NCI-H2196 treated with DMSO at 0.1 percent for 48 hours (cell line): ENCODE measurements around the gene TOLLIP.
"Not testable (repeated sequence)": the region's sequence is repeated elsewhere in the genome, so short reads cannot be mapped to it uniquely, and the experiment has no call there.

ENCODE experiments used
- DNase-seq: peaks from one replicate; lab custom pipeline; 2025; ENCODE audit not compliant: unreplicated experiment; lab: John Stamatoyannopoulos, UW

TOLLIP gene

DNA sequence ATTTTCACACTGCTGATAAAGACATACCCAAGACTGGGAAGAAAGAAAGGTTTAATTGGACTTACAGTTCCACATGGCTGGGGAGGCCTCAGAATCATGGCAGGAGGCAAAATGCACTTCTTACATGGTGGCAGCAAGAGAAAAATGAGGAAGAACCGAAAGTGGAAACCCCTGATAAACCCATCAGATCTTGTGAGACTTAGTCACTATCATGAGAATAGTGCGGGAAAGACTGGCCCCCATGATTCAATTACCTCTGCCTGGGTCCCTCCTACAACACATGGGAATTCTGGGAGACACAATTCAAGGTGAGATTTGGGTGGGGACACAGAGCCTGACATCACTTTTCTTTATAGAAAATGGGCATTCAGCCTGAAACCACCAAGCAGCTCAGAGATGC lies 42.5 kb downstream of the TOLLIP start:
- not testable (repeated sequence) for DNase-seq

DNA sequence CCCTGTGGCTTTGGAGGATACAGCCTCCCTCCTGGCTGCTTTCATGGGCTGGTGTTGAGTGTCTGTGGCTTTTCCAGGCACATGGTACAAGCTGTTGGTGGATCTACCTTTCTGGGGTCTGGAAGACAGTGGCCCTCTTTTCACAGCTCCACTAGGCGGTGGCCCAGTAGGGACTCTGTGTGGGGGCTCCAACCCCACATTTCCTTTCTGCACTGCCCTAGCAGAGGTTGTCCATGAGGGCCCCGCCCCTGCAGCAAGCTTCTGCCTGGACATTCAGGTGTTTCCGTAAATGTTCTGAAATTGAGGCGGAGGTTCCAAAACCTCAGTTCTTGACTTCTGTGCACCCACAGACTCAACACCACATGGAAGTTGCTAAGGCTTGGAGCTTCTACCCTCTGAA lies 44.0 kb downstream of the TOLLIP start:
- not testable (repeated sequence) for DNase-seq

- DNase-seq = not testable (repeated sequence)
These were observed 45.0 kb downstream of the TOLLIP start for GRCh38 chr11:1264444-1264843.

GRCh38 chr11:1263010-1263409 lies 46.4 kb downstream of the TOLLIP start:
- no peak for DNase-seq

DNA sequence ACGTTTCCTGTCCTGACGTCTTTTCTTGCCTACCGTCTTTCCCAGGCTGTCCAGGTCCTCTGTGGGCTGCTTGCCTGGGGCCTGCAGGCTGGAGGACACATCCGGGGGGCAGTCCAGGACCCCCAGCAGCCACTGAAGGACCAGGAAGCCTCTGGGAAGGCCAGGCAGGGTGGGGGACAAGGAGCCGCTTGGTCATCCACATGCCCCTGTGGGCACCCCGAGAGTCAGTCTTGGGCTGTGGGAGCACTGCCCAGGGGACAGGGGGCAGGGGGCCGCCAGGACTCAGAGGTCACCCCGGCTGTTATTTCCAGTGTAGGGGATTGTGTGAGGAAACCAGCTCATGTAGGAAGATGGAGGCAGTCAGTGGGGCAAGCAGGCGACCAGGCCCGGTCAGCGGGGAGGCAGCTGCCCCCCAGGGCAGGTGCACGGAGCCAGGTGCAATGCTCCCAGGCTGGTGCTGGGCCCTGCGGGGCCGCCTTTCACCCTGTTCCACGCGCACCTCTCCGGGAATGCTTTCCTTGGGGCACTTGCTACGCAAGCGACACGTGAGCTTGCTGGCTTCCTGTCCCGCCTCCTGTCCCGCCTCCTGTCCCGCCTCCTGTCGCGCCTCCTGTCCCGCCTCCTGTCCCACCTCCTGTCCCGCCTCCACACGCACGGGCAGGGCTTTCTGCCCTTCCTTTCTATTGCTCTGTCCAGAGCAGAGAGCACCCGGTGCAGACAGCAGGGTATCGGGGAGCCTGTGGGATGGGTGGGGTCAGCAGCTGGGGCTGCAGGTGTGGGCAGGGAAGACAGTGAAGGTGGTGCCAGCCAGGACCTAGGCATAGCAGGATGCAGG lies 47.0 kb downstream of the TOLLIP start:
- peak; percentile 81 for DNase-seq

DNA sequence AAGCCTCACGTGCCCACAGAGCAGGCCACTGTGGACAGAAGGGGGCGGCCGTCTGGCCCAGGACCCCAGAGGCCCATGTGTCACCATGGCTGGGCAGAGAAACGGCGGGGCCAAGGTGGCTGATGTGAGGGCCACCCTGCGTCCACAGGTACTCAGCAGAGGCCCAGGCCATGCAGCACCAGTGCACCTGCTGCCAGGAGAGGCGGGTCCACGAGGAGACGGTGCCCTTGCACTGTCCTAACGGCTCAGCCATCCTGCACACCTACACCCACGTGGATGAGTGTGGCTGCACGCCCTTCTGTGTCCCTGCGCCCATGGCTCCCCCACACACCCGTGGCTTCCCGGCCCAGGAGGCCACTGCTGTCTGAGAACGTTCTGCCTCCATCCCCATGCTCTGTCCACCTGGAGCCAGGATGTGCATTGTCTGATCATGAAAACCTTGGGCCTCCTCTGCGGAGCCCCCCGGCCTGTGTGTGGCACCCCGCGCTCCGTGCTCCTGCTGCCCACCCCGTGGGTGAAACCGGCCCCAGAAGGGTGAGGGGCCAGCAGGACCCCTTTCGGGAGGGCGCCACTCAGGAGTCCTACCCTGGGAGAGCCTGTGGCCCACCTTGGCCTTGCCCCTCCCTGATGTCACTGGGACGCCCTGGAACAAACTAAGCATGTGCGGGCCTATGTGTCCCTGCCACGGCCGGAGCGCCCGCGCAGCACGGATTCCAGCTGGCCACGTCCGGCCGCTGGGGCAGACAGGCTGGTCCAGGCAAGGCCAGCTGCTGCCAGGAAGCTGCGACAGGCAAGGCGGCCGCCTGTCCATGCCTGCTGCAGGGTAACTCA lies 48.0 kb downstream of the TOLLIP start:
- no peak for DNase-seq

- DNase-seq = no peak
These were observed 48.8 kb downstream of the TOLLIP start for GRCh38 chr11:1260620-1261019.

DNA sequence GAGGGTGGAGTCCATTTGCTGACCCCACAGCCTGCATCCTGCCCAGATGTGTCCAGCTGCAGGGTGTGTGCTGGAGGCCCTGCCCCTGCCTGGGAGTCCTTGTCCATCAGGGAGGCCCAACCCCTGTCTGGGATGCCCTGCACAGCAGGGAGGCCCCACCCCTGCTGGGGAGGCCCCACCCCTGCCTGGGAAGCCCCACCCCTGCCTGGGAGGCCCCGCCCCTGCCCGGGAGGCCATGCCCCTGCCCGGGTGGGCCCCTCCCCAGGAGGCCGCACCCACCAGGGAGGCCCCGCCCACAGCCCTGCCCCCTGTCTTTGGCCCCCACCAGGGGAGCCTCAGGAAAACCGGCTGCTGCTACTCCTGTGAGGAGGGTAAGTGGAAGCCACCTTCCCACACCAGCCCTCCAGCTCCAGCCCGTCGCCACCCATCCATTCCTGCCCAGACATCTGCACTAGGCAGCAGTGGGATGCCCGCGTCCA lies 49.4 kb downstream of the TOLLIP start:
- DNase-seq = peak; percentile 7

DNA sequence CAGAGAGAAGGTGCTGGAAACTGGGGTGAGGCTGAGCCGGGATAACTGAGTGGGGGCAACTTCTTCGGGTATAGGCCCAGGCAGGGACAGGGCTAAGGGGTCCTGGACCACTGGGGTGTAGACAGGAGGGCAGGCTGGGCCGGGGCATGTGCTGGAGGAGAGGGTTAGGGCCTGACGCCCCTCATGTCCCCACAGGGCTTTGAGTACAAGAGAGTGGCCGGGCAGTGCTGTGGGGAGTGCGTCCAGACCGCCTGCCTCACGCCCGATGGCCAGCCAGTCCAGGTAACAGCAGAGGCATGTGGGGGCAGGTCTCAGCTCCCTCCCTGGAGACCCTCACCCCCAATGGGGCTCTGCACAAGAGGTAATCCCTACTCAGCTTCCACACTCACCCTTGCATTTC lies 49.9 kb downstream of the TOLLIP start:
- DNase-seq = no peak

- DNase-seq = no peak
These were observed 50.4 kb downstream of the TOLLIP start for GRCh38 chr11:1259076-1259461.

DNA sequence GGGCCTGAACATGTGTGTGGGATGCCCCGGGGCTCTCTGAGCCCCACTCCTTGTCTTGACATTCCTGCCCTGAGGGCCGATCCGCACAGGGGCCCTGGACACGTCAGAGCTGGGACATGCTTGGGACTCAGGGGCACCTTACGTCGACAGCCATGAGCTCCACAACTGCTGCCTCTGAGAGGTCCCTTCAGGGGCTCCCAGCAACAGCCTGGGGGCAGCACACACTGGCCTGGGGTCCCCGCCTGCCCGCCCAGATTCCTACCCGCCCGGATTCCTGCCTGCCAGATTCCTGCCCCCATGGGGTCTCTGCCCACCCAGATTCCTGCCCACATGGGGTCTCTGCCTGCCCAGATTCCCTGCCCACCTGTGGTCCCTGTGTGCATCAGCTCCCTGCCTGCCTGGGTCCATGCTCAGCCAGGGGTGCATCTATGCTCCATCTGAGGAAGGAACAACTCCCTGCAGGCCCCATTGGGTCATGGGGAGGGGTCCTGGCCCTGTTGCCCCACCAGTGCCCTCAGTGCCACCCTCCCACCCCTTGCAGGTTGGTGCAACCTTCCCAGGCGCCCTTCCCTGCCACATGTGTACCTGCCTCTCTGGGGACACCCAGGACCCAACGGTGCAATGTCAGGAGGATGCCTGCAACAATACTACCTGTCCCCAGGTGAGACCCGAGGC lies 50.9 kb downstream of the TOLLIP start:
- DNase-seq = no peak

GRCh38 chr11:1257916-1258315 lies 51.5 kb downstream of the TOLLIP start:
- no peak for DNase-seq

- no peak for DNase-seq
These were observed 52.1 kb downstream of the TOLLIP start for GRCh38 chr11:1257366-1257765.

DNA sequence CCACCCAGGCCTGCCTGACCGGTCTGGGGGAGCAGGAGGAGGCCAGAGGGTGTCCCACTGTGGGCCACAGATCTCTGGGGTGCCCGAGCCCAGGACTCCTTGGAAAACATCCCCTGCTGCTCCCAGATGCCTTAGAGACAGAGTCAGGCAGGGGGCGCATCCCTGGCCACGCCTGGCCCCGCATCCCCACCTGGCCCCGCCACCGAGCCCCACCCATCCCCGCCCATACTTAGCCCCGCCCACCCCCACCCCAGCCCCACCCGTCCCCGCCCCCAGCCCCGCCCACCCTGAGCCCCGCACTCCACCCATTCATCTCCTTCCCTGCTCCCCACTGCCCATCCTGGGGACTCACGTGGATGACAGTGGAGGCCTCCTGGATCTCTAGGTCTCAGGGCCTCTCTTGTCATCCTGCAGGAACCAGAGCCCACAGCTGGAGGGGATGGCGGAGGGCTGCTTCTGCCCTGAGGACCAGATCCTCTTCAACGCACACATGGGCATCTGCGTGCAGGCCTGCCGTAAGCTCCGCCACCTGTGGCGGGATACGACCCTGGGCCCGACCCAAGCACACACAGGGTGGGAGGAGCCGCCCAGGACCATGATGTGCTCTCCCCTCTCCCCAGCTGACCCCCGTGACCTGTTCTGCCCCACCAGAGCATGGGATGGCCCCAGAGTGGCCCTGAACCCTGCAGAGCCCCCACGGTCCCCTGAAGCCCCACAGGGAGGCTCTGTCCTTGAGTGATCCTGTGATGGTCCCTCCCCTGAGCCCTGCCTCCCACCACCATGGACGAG lies 53.0 kb downstream of the TOLLIP start:
- no peak for DNase-seq

DNA sequence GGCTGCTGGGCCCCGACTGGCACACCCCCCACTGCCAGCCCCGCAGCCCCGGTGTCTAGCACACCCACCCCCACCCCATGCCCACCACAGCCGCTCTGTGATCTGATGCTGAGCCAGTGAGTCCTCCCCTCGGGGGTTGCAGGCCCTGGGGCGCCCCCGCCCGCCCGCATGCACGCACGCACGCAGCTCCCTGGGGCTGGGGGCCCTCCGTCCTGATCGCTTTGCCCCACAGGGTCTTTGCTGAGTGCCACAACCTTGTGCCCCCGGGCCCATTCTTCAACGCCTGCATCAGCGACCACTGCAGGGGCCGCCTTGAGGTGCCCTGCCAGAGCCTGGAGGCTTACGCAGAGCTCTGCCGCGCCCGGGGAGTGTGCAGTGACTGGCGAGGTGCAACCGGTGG lies 54.3 kb downstream of the TOLLIP start:
- no peak for DNase-seq

DNA sequence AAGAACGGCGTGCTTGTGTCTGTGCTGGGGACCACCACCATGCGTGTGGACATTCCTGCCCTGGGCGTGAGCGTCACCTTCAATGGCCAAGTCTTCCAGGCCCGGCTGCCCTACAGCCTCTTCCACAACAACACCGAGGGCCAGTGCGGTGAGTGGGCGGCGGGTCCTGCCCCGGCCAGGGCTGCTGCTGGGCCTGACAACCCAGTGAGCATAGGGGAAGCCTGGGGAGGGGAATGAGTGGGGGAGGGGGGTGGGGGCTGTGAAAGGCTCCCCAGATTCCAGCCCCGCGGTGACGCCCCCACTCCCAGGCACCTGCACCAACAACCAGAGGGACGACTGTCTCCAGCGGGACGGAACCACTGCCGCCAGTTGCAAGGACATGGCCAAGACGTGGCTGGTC lies 54.7 kb downstream of the TOLLIP start:
- DNase-seq = no peak

- no peak for DNase-seq
These were observed 55.3 kb downstream of the TOLLIP start for GRCh38 chr11:1254086-1254648.

DNA sequence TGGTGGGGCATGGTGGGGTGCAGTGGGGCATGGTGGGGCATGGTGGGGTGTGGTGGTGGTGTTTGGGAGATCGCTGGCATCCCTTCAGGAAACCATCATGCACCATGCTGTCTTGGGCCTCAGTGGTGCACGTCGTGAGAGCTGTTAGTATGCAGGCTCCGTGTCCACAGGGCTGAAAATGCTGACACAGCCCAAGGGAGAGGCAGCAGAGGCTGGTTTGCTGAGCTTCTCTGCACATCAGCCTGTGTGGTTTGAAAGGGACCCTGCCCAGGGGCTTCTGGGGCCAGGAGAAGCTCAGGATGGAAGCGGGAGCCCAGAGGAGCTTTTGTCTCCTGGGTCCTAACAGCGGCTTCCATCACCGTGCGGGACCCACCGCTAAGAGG lies 56.3 kb downstream of the TOLLIP start:
- no peak for DNase-seq

DNA sequence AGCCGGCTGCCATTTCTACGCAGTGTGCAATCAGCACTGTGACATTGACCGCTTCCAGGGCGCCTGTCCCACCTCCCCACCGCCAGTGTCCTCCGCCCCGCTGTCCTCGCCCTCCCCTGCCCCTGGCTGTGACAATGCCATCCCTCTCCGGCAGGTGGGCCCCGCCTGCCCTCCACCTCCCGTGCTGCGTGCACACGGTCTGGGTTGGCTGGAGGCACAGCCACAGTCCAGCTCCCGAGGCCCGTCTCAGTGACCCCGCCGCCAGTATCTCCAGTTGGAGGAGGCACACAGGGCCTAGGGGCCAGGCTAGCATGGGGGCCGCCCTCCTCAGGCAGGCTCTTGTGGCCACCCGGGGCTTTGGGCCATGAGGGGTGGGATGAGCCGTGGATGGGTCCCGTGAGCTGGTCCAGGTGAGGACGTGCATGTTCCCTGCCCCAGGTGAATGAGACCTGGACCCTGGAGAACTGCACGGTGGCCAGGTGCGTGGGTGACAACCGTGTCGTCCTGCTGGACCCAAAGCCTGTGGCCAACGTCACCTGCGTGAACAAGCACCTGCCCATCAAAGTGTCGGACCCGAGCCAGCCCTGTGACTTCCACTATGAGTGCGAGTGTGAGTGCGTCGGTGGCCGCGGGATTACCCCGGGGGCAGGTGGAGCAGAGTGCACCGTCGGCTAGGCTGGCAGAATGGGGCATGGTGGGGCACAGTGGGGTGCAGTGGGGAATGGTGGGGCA lies 56.9 kb downstream of the TOLLIP start:
- no peak for DNase-seq

DNA sequence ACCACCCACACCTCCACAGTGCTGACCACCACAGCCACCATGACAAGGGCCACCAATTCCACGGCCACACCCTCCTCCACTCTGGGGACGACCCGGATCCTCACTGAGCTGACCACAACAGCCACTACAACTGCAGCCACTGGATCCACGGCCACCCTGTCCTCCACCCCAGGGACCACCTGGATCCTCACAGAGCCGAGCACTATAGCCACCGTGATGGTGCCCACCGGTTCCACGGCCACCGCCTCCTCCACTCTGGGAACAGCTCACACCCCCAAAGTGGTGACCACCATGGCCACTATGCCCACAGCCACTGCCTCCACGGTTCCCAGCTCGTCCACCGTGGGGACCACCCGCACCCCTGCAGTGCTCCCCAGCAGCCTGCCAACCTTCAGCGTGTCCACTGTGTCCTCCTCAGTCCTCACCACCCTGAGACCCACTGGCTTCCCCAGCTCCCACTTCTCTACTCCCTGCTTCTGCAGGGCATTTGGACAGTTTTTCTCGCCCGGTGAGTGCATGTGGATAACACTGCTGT lies 58.1 kb downstream of the TOLLIP start:
- no peak for DNase-seq
